LNCAP (cell line): ENCODE results near the gene ZFR2.

Experiments used
- CTCF ChIP-seq: fragments of 450-650 bp; IDR thresholded peaks from 2 replicates; pipeline ENCODE4 v1.5.1; 2017; ENCODE audit warnings: mild to moderate bottlenecking

The ZFR2 gene

DNA sequence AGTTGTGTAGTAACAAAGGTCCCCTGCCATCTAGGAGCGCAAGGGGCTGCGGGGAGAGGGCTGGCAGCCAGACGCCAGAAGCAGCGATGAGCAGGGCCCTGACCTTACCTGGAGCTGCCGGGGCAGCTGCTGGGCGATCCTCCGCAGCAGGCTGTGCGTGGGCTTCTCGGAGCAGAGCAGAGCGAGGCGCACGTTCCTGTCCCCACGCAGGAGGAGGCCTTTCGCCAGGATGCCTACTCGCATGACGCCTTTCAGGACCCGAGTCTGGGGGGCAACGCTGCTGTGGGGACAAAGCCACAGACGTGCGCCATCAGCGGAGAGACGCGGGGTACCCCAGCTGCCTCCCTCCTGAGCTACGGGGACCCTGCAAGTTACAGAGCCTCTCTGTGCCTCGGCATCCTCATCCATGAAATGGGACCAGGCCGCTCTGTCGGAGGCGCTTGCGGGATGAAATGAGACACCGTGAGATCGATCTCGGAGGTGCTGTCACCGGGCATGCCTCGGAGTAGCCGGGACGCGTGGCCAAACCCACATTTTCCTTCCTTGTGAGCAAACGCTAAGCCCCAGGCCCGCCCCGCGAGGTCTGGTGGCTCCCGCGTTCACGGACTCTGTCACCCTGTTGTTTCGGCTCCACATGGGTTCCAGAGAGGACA lies 52.1 kb downstream of the ZFR2 start:
- no peak for TF ChIP-seq CTCF

GRCh38 chr19:3814648-3815047 lies 54.2 kb downstream of the ZFR2 start:
- TF ChIP-seq CTCF = no peak

- TF ChIP-seq CTCF = no peak
These were observed 55.1 kb downstream of the ZFR2 start for GRCh38 chr19:3813473-3814392.

DNA sequence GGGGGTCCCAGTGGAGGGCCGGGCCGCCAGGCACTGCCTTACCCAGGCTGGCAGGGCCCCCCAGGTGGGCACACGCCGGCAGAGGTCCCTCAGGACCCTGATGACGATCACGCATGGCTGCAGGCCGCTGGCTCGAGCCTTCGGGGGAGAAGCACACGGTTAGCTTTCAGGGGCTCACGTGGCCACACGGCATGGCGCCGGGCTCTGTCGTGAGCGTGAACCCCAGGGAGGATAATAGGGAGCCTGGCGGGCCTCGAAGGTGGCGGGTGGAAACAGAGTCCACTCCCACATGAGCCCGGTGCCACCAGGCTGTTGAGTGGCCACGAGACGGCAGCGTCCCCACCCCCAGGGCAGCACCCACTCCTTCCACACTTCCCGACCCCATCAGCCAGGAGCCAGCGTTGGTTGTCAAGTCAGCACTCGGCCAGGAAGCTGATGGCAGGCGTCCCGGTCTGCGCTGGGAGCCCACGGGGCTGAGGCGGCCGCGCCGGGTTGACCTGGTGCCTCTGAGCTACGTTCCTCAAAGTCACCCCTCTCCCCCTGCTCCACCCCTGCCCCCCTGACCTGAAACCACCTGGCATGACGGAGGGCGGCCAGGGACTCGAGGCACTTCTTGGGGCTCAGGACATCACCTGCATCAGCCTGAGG lies 58.0 kb downstream of the ZFR2 start:
- no peak for TF ChIP-seq CTCF

- TF ChIP-seq CTCF = no peak
These were observed 58.7 kb downstream of the ZFR2 start for GRCh38 chr19:3809881-3810707.

- no peak for TF ChIP-seq CTCF
These were observed 60.3 kb downstream of the ZFR2 start for GRCh38 chr19:3808420-3809143.
